AG10803 (cell line): ENCODE results near the gene ARHGAP24.

Experiments
- DNase-seq: peaks from one replicate; pipeline ENCODE4 v3.0.0; 2010; ENCODE audit warnings: low read depth
- H3K4me3 ChIP-seq: 2 replicates; pipeline ENCODE4 v1.5.1; 2011; ENCODE audit warnings: mild to moderate bottlenecking, low read length, control low read depth
- CTCF ChIP-seq: conservative IDR thresholded peaks from 2 replicates; pipeline ENCODE4 v1.5.1; 2011; ENCODE audit warnings: mild to moderate bottlenecking, low read length, control low read depth, inconsistent platforms

The ARHGAP24 gene

DNA sequence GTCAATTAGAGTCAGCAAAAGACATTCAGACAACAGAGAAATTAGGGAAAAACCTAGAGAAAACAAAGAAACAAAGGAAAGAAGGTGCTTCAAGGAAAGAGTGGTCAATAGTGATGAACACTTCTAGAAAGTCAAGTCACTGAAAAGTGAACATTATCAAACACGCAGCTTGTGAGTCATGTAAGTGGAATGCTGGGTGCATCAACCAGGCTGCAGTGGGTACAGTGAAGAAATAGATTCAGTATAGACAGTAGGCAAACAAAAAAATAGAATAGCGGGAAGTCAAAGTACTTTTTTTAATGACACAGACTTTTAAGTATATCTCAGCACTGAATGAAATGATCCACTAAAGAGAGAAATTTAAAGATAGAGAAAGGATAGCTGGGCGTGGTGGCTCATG lies 245.8 kb downstream of the ARHGAP24 start:
- peak; percentile 51 for DNase-seq
- no peak overlapping the region for H3K4me3 ChIP-seq
- TF ChIP-seq CTCF, result no peak

GRCh38 chr4:85722401-85722800 lies 247.5 kb downstream of the ARHGAP24 start:
- no peak overlapping the region for H3K4me3 ChIP-seq
- peak; percentile 58 for DNase-seq
- TF ChIP-seq CTCF, result no peak

GRCh38 chr4:85722807-85723206 lies 247.9 kb downstream of the ARHGAP24 start:
- no peak overlapping the region for H3K4me3 ChIP-seq
- DNase-seq, result peak; percentile 85
- TF ChIP-seq CTCF, result no peak

DNA sequence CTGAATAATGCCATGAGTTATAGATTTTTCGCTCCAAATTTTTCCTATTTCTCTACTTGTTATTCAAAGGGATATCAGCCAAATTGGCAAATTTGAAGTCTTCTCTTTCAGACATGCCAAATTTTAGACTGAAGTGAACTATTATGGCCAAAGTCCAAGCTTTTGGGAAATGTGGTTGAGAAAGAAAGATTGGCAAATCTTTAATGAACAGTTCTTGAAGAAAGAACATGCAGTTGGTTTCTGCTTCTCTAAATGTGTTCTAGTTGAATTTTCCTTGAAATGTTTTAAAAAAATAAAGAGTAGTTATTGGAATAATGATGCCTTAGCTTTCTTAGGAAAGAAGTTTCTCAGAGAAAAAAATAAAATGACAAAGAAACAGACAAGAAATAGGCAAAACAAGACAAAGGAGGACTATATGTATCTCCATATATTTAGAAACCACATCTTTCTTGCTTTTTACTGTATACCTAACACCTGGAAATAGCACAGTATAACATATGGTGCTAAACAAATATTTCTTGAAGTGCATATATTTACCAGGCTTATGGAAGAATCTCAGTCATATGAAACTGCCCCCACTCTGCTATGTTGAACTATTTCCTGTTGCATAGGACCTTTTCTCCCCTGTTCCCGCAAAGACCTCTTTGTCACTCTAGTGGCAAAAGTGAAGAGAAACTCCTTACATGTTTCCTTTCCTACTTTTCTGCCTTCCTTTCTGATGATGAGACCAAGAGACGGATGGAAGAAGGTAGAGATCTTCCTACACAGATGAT lies 250.0 kb downstream of the ARHGAP24 start:
- H3K4me3 ChIP-seq, result no peak overlapping the region
- TF ChIP-seq CTCF, result no peak
- DNase-seq, result peak; percentile 79

DNA sequence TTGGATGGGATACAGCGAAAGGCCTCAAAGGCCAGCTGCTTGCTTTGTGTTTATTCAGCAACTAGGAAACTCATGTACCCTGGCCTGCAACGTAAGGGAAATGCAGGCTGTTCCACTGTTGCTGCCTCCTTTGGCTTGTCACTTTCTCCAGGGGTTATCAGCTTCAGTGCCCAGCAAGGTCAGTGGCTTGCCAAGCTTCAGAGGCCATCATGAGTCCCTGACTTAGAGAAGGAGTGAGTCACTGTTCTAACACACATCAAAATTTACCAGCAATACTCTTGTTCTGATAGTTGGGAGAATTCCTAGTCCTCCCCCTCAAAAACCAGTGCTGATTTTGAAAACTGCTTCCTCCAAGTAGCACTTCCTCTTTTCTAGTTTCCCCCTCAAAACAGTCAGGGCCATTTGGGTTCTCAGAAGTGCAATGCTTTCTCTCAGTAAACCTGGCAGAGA lies 250.8 kb downstream of the ARHGAP24 start:
- no peak overlapping the region for H3K4me3 ChIP-seq
- DNase-seq, result no peak
- no peak for TF ChIP-seq CTCF

DNA sequence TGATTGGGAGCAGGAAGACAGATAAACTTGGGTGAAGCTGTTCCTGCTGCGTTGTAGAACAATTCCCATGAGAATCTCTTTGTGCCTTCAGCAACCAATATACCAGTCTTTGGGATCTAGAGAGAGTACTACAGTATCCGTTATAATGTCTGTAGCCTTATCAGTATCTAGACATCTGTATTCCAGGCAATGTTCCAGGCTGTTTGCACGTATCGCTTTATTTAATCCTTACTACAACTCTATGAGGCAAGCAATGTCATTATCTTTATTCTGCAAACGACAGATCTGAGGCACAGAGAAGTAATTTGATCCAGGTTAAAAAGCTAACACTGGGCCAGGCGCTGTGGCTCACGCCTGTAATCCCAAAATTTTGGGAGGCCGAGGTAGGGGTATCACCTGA lies 251.6 kb downstream of the ARHGAP24 start:
- DNase-seq, result no peak
- no peak for TF ChIP-seq CTCF
- H3K4me3 ChIP-seq, result no peak overlapping the region

GRCh38 chr4:85728464-85728863 lies 253.5 kb downstream of the ARHGAP24 start:
- no peak for TF ChIP-seq CTCF
- H3K4me3 ChIP-seq, result no peak overlapping the region
- DNase-seq, result peak; percentile 34
